ENCODE data around the gene SMARCAL1.

- TF ChIP-seq RFX5 (IDR thresholded peaks at IDR 0.05; ENCODE audit: low read depth, low read length): no peak
- TF ChIP-seq MXI1 (IDR thresholded peaks at IDR 0.05; ENCODE audit: borderline replicate concordance, low read depth, low read length): no peak
- no peak for TF ChIP-seq POLR2A (IDR thresholded peaks at IDR 0.05; ENCODE audit: low read depth, low read length)
- TF ChIP-seq CTCF (conservative IDR thresholded peaks at IDR 0.05; ENCODE audit: low read depth, low read length): no peak
- no peak for TF ChIP-seq MAZ (IDR thresholded peaks at IDR 0.05; ENCODE audit: borderline replicate concordance, low read depth, low read length)
These were observed 87.4 kb downstream of the SMARCAL1 start for GRCh38 chr2:216499641-216500218.

All from IMR-90 (cell line).